ENCODE data around the gene NYAP2.

The NYAP2 gene

GRCh38 chr2:225464346-225465025 is 65.0 kb downstream of the NYAP2 start:
- H3K36me3 ChIP-seq (ENCODE audit: insufficient read depth, low read depth, low read length): no peaks in the 10 kb centered on the region
- H3K9me3 ChIP-seq (ENCODE audit: insufficient read depth, low read depth, low read length): no peaks in the 10 kb centered on the region
- H3K27ac ChIP-seq (ENCODE audit: low read length): no peak overlapping the region
- H3K4me1 ChIP-seq (ENCODE audit: insufficient read depth, low read length): peaks cover 13% of the 10 kb centered on the region
- H3K9ac ChIP-seq (ENCODE audit: low read depth, low read length): no peak overlapping the region
- no peak overlapping the region for H3K4me3 ChIP-seq (ENCODE audit: low read length)
- no peaks in the 10 kb centered on the region for H3K27me3 ChIP-seq (ENCODE audit: insufficient read depth, low read length)

GRCh38 chr2:225465827-225466226 is 66.3 kb downstream of the NYAP2 start:
- H3K9me3 ChIP-seq (ENCODE audit: insufficient read depth, low read depth, low read length): no peaks in the 10 kb centered on the region
- H3K27me3 ChIP-seq (ENCODE audit: insufficient read depth, low read length): no peaks in the 10 kb centered on the region
- H3K36me3 ChIP-seq (ENCODE audit: insufficient read depth, low read depth, low read length): no peaks in the 10 kb centered on the region
- no peak overlapping the region for H3K27ac ChIP-seq (ENCODE audit: low read length)
- peak overlapping the region; percentile 25; the same call in 1 of the 2 replicates for H3K4me3 ChIP-seq (ENCODE audit: low read length)
- H3K9ac ChIP-seq (ENCODE audit: low read depth, low read length): no peak overlapping the region
- H3K4me1 ChIP-seq (ENCODE audit: insufficient read depth, low read length): peaks cover 13% of the 10 kb centered on the region

GRCh38 chr2:225466891-225467604 is 67.5 kb downstream of the NYAP2 start:
- H3K36me3 ChIP-seq (ENCODE audit: insufficient read depth, low read depth, low read length): no peaks in the 10 kb centered on the region
- no peaks in the 10 kb centered on the region for H3K27me3 ChIP-seq (ENCODE audit: insufficient read depth, low read length)
- no peak overlapping the region for H3K27ac ChIP-seq (ENCODE audit: low read length)
- peaks cover 13% of the 10 kb centered on the region for H3K4me1 ChIP-seq (ENCODE audit: insufficient read depth, low read length)
- H3K9ac ChIP-seq (ENCODE audit: low read depth, low read length): no peak overlapping the region
- H3K9me3 ChIP-seq (ENCODE audit: insufficient read depth, low read depth, low read length): no peaks in the 10 kb centered on the region
- H3K4me3 ChIP-seq (ENCODE audit: low read length): no peak overlapping the region

- H3K4me3 ChIP-seq (ENCODE audit: low read length): no peak overlapping the region
- no peaks in the 10 kb centered on the region for H3K9me3 ChIP-seq (ENCODE audit: insufficient read depth, low read depth, low read length)
- H3K27ac ChIP-seq (ENCODE audit: low read length): no peak overlapping the region
- H3K4me1 ChIP-seq (ENCODE audit: insufficient read depth, low read length): peaks cover 13% of the 10 kb centered on the region
- H3K9ac ChIP-seq (ENCODE audit: low read depth, low read length): no peak overlapping the region
- H3K36me3 ChIP-seq (ENCODE audit: insufficient read depth, low read depth, low read length): no peaks in the 10 kb centered on the region
- H3K27me3 ChIP-seq (ENCODE audit: insufficient read depth, low read length): no peaks in the 10 kb centered on the region
These were observed 68.6 kb downstream of the NYAP2 start for GRCh38 chr2:225468131-225468530.

GRCh38 chr2:225471039-225471438 is 71.5 kb downstream of the NYAP2 start:
- Histone ChIP-seq H3K27ac (ENCODE audit: low read length) (no peak overlapping the region), H3K9me3 (ENCODE audit: insufficient read depth, low read depth, low read length) (no peaks in the 10 kb centered on the region), H3K4me3 (ENCODE audit: low read length) (no peak overlapping the region), H3K9ac (ENCODE audit: low read depth, low read length) (no peak overlapping the region), H3K4me1 (ENCODE audit: insufficient read depth, low read length) (peaks cover 12% of the 10 kb centered on the region), H3K27me3 (ENCODE audit: insufficient read depth, low read length) (no peaks in the 10 kb centered on the region), H3K36me3 (ENCODE audit: insufficient read depth, low read depth, low read length) (no peaks in the 10 kb centered on the region)

- peaks cover 8% of the 10 kb centered on the region for H3K4me1 ChIP-seq (ENCODE audit: insufficient read depth, low read length)
- H3K27me3 ChIP-seq (ENCODE audit: insufficient read depth, low read length): no peaks in the 10 kb centered on the region
- H3K4me3 ChIP-seq (ENCODE audit: low read length): no peak overlapping the region
- no peaks in the 10 kb centered on the region for H3K36me3 ChIP-seq (ENCODE audit: insufficient read depth, low read depth, low read length)
- H3K9ac ChIP-seq (ENCODE audit: low read depth, low read length): no peak overlapping the region
- no peaks in the 10 kb centered on the region for H3K9me3 ChIP-seq (ENCODE audit: insufficient read depth, low read depth, low read length)
- no peak overlapping the region for H3K27ac ChIP-seq (ENCODE audit: low read length)
These were observed 72.0 kb downstream of the NYAP2 start for GRCh38 chr2:225471482-225471881.

- Histone ChIP-seq H3K27ac (ENCODE audit: low read length) (no peak overlapping the region), H3K27me3 (ENCODE audit: insufficient read depth, low read length) (no peaks in the 10 kb centered on the region), H3K9me3 (ENCODE audit: insufficient read depth, low read depth, low read length) (no peaks in the 10 kb centered on the region), H3K4me1 (ENCODE audit: insufficient read depth, low read length) (peaks cover under 1% of the 10 kb centered on the region; the same call in 1 of the 2 replicates), H3K9ac (ENCODE audit: low read depth, low read length) (no peak overlapping the region), H3K36me3 (ENCODE audit: insufficient read depth, low read depth, low read length) (no peaks in the 10 kb centered on the region), H3K4me3 (ENCODE audit: low read length) (no peak overlapping the region)
These were observed 72.7 kb downstream of the NYAP2 start for GRCh38 chr2:225472161-225472560.

GRCh38 chr2:225479386-225479785 is 79.9 kb downstream of the NYAP2 start:
- Histone ChIP-seq H3K27ac (ENCODE audit: low read length) (no peak overlapping the region), H3K4me3 (ENCODE audit: low read length) (no peak overlapping the region), H3K27me3 (ENCODE audit: insufficient read depth, low read length) (no peaks in the 10 kb centered on the region), H3K9me3 (ENCODE audit: insufficient read depth, low read depth, low read length) (no peaks in the 10 kb centered on the region), H3K9ac (ENCODE audit: low read depth, low read length) (no peak overlapping the region), H3K36me3 (ENCODE audit: insufficient read depth, low read depth, low read length) (no peaks in the 10 kb centered on the region), H3K4me1 (ENCODE audit: insufficient read depth, low read length) (no peaks in the 10 kb centered on the region)

- Histone ChIP-seq H3K36me3 (ENCODE audit: insufficient read depth, low read depth, low read length) (no peaks in the 10 kb centered on the region), H3K9me3 (ENCODE audit: insufficient read depth, low read depth, low read length) (no peaks in the 10 kb centered on the region), H3K27me3 (ENCODE audit: insufficient read depth, low read length) (no peaks in the 10 kb centered on the region), H3K4me3 (ENCODE audit: low read length) (no peak overlapping the region), H3K4me1 (ENCODE audit: insufficient read depth, low read length) (no peaks in the 10 kb centered on the region), H3K27ac (ENCODE audit: low read length) (no peak overlapping the region), H3K9ac (ENCODE audit: low read depth, low read length) (no peak overlapping the region)
These were observed 85.2 kb downstream of the NYAP2 start for GRCh38 chr2:225484751-225485150.

- Histone ChIP-seq H3K27ac (ENCODE audit: low read length) (no peak overlapping the region), H3K4me1 (ENCODE audit: insufficient read depth, low read length) (no peaks in the 10 kb centered on the region), H3K9me3 (ENCODE audit: insufficient read depth, low read depth, low read length) (no peaks in the 10 kb centered on the region), H3K27me3 (ENCODE audit: insufficient read depth, low read length) (no peaks in the 10 kb centered on the region), H3K36me3 (ENCODE audit: insufficient read depth, low read depth, low read length) (no peaks in the 10 kb centered on the region), H3K9ac (ENCODE audit: low read depth, low read length) (no peak overlapping the region; the same call in 1 of the 2 replicates), H3K4me3 (ENCODE audit: low read length) (no peak overlapping the region)
These were observed 86.7 kb downstream of the NYAP2 start for GRCh38 chr2:225486236-225486635.

GRCh38 chr2:225487878-225488416 is 88.4 kb downstream of the NYAP2 start:
- Histone ChIP-seq H3K9ac (ENCODE audit: low read depth, low read length) (no peak overlapping the region), H3K36me3 (ENCODE audit: insufficient read depth, low read depth, low read length) (no peaks in the 10 kb centered on the region), H3K27me3 (ENCODE audit: insufficient read depth, low read length) (no peaks in the 10 kb centered on the region), H3K9me3 (ENCODE audit: insufficient read depth, low read depth, low read length) (no peaks in the 10 kb centered on the region), H3K4me3 (ENCODE audit: low read length) (no peak overlapping the region), H3K4me1 (ENCODE audit: insufficient read depth, low read length) (no peaks in the 10 kb centered on the region), H3K27ac (ENCODE audit: low read length) (no peak overlapping the region)

GRCh38 chr2:225488743-225489142 is 89.2 kb downstream of the NYAP2 start:
- H3K9me3 ChIP-seq (ENCODE audit: insufficient read depth, low read depth, low read length): no peaks in the 10 kb centered on the region
- no peak overlapping the region for H3K9ac ChIP-seq (ENCODE audit: low read depth, low read length)
- no peak overlapping the region for H3K27ac ChIP-seq (ENCODE audit: low read length)
- H3K27me3 ChIP-seq (ENCODE audit: insufficient read depth, low read length): no peaks in the 10 kb centered on the region
- no peaks in the 10 kb centered on the region for H3K36me3 ChIP-seq (ENCODE audit: insufficient read depth, low read depth, low read length)
- no peaks in the 10 kb centered on the region for H3K4me1 ChIP-seq (ENCODE audit: insufficient read depth, low read length)
- H3K4me3 ChIP-seq (ENCODE audit: low read length): no peak overlapping the region
